Measurements from ENCODE around the gene CREB3L1.
A peak's percentile ranks its signal among the peaks of the same experiment; 100 is the strongest.

The CREB3L1 gene

GRCh38 chr11:46293066-46293465 lies 15.6 kb downstream of the CREB3L1 start:
- H3K9me3 ChIP-seq (ENCODE audit: severe bottlenecking) = no peaks in the 10 kb centered on the region
- H3K27ac ChIP-seq = no peak overlapping the region
- H3K27me3 ChIP-seq (ENCODE audit: insufficient read depth, low read depth, severe bottlenecking) = no peaks in the 10 kb centered on the region
- no peak for TF ChIP-seq CTCF (IDR thresholded peaks at IDR 0.05; ENCODE audit: low read depth, low read length)
- no peak for DNase-seq
- no peaks in the 10 kb centered on the region for H3K36me3 ChIP-seq
- H3K4me3 ChIP-seq (ENCODE audit: low read depth, low read length) = no peak overlapping the region

- Histone ChIP-seq H3K9me3 (ENCODE audit: severe bottlenecking) (no peaks in the 10 kb centered on the region), H3K27me3 (ENCODE audit: insufficient read depth, low read depth, severe bottlenecking) (no peaks in the 10 kb centered on the region), H3K36me3 (no peaks in the 10 kb centered on the region), H3K27ac (no peak overlapping the region), H3K4me3 (ENCODE audit: low read depth, low read length) (no peak overlapping the region)
- no peak for TF ChIP-seq CTCF (IDR thresholded peaks at IDR 0.05; ENCODE audit: low read depth, low read length)
- DNase-seq = no peak
Observed at GRCh38 chr11:46293641-46294103, 16.2 kb downstream of the CREB3L1 start.

DNA sequence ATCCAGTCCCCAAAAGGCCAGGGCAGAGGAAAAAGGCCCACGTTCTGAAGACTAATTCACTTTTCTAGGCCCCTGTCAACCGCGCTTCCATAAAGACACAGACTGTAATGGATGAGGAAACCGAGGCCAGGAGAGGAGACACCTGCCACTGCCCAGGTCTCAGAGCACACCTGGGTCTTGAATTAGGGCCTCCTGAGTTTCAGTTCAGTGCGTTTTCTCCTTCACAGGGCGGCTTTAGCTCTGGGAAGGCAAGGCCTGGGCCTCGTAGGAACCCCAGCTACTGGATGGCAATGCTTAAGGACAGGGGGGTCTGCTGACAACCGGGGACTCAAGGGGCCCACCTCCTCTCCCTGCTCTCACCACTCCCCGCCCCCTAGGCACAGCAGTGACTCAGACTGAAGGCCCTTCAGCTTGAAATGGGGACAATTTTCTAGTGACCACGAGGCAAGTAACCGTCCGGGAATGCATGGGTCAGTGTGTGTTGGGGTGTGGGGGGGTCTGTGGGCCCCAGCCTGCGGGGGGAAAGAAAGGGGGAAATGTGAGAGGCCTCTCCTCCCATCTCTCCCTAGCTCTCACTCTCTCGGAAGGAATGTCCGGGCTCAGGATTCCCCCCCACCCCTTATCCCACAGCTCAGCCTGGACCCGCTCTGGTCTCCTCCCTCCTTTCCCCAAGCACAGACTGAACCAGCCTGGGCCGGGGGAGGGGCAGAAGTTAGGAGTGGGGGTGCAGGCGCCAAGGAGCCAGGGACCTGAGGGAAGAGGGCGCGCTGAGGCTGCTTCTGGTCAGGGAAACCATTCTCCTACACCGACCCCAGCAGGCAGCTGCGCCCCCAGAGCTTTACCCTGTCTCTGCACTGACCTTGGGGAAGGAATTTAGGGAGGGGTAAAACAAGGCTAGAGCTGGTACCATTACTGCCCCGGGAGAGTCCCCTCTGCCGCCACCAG lies 17.2 kb downstream of the CREB3L1 start:
- Histone ChIP-seq H3K36me3 (no peaks in the 10 kb centered on the region), H3K27ac (peak overlapping the region; percentile 34), H3K27me3 (ENCODE audit: insufficient read depth, low read depth, severe bottlenecking) (no peaks in the 10 kb centered on the region), H3K4me3 (ENCODE audit: low read depth, low read length) (peak overlapping the region; percentile 79), H3K9me3 (ENCODE audit: severe bottlenecking) (no peaks in the 10 kb centered on the region)
- no peak for TF ChIP-seq CTCF (IDR thresholded peaks at IDR 0.05; ENCODE audit: low read depth, low read length)
- peak; percentile 67 for DNase-seq

DNA sequence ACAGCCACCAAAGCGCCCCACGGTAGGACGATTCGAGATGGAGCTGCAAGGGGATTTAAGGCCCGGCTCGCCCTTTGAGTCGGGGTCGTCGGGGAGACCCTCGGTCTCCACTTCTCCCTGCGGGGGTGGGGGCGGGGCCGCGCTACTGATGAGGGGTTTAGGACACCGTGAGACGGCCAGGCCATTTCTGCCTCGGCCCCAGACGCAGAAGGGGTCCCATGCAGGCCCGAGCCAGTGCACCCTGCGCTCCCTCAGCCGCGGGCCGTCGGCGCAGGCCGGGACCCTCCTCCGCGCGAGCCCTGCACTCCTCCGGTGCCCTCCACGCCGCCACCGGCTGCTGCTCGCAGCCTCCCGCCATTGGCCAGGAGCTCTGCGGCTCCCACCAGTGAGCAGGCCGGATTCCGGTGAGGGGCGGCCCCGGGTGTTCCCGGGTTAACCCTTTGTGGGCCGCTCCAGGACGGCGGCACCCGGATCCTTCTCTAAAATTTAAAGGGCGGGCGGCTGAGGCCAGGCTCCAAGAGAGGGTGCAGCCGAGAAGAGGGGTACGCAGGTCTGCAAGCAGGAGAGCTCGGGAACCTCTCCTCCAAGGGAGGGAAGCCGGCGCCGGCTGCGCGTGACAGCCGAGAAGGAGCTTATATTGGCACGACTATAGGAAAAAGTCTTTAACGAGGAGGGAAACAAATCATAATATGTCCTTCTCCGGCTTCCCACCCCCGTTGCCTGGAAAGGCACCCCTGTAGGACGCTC lies 18.0 kb downstream of the CREB3L1 start:
- peak overlapping the region; percentile 79 for H3K4me3 ChIP-seq (ENCODE audit: low read depth, low read length)
- peak overlapping the region; percentile 34 for H3K27ac ChIP-seq
- no peak for TF ChIP-seq CTCF (IDR thresholded peaks at IDR 0.05; ENCODE audit: low read depth, low read length)
- no peaks in the 10 kb centered on the region for H3K27me3 ChIP-seq (ENCODE audit: insufficient read depth, low read depth, severe bottlenecking)
- H3K36me3 ChIP-seq = no peaks in the 10 kb centered on the region
- DNase-seq = peak; percentile 86
- no peaks in the 10 kb centered on the region for H3K9me3 ChIP-seq (ENCODE audit: severe bottlenecking)

- Histone ChIP-seq H3K9me3 (ENCODE audit: severe bottlenecking) (no peaks in the 10 kb centered on the region), H3K36me3 (no peaks in the 10 kb centered on the region), H3K27me3 (ENCODE audit: insufficient read depth, low read depth, severe bottlenecking) (no peaks in the 10 kb centered on the region), H3K27ac (no peak overlapping the region), H3K4me3 (ENCODE audit: low read depth, low read length) (peak overlapping the region; percentile 79)
- no peak for DNase-seq
- no peak for TF ChIP-seq CTCF (IDR thresholded peaks at IDR 0.05; ENCODE audit: low read depth, low read length)
Observed at GRCh38 chr11:46296059-46296527, 18.6 kb downstream of the CREB3L1 start.
